ENCODE measurements around the gene SLCO1C1. TPM values are rescaled to one million over a fixed set of nuclear protein-coding genes. Genes with fewer than 3 reads are reported as not detected.

SLCO1C1 gene
- polyA plus RNA-seq, 1 of the 3 experiments (the other 2 are of a cell fraction), result 0.02 TPM

DNA sequence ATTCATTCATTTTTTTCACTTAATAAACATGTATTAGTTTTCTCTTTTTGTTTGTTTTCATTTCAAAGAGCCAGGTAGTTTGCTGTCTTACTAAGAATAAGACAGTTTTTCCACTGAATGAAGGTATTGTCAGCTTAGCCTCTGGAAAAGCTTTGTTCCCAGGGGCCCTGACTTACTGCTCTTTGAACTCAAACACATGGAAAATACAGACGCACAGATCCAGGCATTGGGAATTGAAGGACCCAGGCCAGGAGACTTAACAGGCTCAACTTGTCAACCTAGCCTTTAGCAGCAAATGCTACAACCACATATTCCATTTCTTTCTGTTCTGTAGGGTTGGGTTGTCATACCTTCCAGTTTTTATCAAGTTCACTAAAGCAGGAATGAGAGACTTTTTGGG is 38.5 kb upstream of the SLCO1C1 start:
- POLR2A ChIA-PET, result no interaction called here

GRCh38 chr12:20657496-20657895 is 37.6 kb upstream of the SLCO1C1 start:
- ChIA-PET CTCF (interaction anchor here (0.7 to 1.8 kb wide), 2 partner anchors 12 to 1518 kb away, joined by 3 to 6 read pairs; no protein-coding TSS in a partner anchor), POLR2A (no interaction called here)
- Histone ChIP-seq H3K79me2 (ENCODE audit: insufficient read depth) (no peaks in the 10 kb centered on the region), H3K27me3 (ENCODE audit: insufficient read depth) (no peaks in the 10 kb centered on the region), H3K9me2 (no peaks in the 10 kb centered on the region), H3K36me3 (replicated peaks in 1 of 2; ENCODE audit: control insufficient read depth in 1 of 2, insufficient read depth in 2 of 2, low read length in 1 of 2) (peaks cover 4 to 57% of the 10 kb centered on the region in 2 experiments), H3K27ac (ENCODE audit: low read depth in 2 of 2, low read length in 1 of 2) (no peak overlapping the region), H3F3A (replicated peaks; ENCODE audit: insufficient read depth) (no peaks in the 10 kb centered on the region), H3K9me3 (peaks cover 14% of the 10 kb centered on the region), H3K9ac (no peak overlapping the region), H3K4me3 (ENCODE audit: low read depth in 2 of 2, low read length in 1 of 2) (no peak overlapping the region), H4K20me1 (ENCODE audit: insufficient read depth) (no peaks in the 10 kb centered on the region), H3K4me2 (no peak overlapping the region), H2AFZ (ENCODE audit: low read depth) (no peak overlapping the region), H3K4me1 (ENCODE audit: control insufficient read depth in 1 of 2, insufficient read depth in 2 of 2, low read depth in 1 of 2, low read length in 1 of 2) (no peaks in the 10 kb centered on the region; a peak in 1 of 4 replicates)
- WGBS (ENCODE audit: low lambda C conversion rate), result 72% methylated on average over 2 of the region's 2 CpGs
- no peak for DNase-seq
- no peak for TF ChIP-seq GABPA (IDR thresholded peaks at IDR 0.05; ENCODE audit: low read depth)
- TF ChIP-seq EP300 (IDR thresholded peaks at IDR 0.05; ENCODE audit: borderline replicate concordance in 1 of 2, low read depth in 1 of 2, low read length in 1 of 2), result no peak
- TF ChIP-seq RCOR1 (IDR thresholded peaks at IDR 0.05; ENCODE audit: low read length), result no peak
- TF ChIP-seq, protein P1, sequence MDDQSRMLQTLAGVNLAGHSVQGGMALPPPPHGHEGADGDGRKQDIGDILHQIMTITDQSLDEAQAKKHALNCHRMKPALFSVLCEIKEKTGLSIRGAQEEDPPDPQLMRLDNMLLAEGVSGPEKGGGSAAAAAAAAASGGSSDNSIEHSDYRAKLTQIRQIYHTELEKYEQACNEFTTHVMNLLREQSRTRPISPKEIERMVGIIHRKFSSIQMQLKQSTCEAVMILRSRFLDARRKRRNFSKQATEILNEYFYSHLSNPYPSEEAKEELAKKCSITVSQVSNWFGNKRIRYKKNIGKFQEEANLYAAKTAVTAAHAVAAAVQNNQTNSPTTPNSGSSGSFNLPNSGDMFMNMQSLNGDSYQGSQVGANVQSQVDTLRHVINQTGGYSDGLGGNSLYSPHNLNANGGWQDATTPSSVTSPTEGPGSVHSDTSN (IDR thresholded peaks at IDR 0.05), result no peak
- TF ChIP-seq, protein P2, sequence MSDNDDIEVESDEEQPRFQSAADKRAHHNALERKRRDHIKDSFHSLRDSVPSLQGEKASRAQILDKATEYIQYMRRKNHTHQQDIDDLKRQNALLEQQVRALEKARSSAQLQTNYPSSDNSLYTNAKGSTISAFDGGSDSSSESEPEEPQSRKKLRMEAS (IDR thresholded peaks at IDR 0.05; ENCODE audit: low read depth), result no peak
- no peak for TF ChIP-seq GATA2 (CRISPR knock-in tag; IDR thresholded peaks at IDR 0.05)
- TF ChIP-seq YY1 (IDR thresholded peaks at IDR 0.05; ENCODE audit: low read depth), result no peak
- no peak for TF ChIP-seq FOXM1 (IDR thresholded peaks at IDR 0.05; ENCODE audit: low read depth)
- no peak for TF ChIP-seq CHD2 (IDR thresholded peaks at IDR 0.05; ENCODE audit: low read length, partially characterized antibody)
- TF ChIP-seq NRF1 (IDR thresholded peaks at IDR 0.05; ENCODE audit: low read depth, low read length), result no peak
- no peak for TF ChIP-seq MXI1 (IDR thresholded peaks at IDR 0.05; ENCODE audit: low read depth, low read length)
- no peak for TF ChIP-seq SIN3A (IDR thresholded peaks at IDR 0.05; ENCODE audit: borderline replicate concordance, low read depth, low read length)
- TF ChIP-seq JUND (IDR thresholded peaks at IDR 0.05), result no peak
- no peak for TF ChIP-seq NFIC (IDR thresholded peaks at IDR 0.05; ENCODE audit: borderline replicate concordance)
- TF ChIP-seq RXRA (IDR thresholded peaks at IDR 0.05; ENCODE audit: borderline replicate concordance, low read depth), result no peak
- TF ChIP-seq MEF2A (IDR thresholded peaks at IDR 0.05; ENCODE audit: borderline replicate concordance, low read depth), result no peak

More for the DNA sequence above, 38.5 kb upstream of the SLCO1C1 start:
- WGBS (ENCODE audit: low lambda C conversion rate), result 75% methylated on average over 1 of the region's 1 CpG
- DNase-seq, result no peak
- Histone ChIP-seq H3K27me3 (ENCODE audit: insufficient read depth) (no peaks in the 10 kb centered on the region), H3K9me2 (no peaks in the 10 kb centered on the region), H4K20me1 (ENCODE audit: insufficient read depth) (no peaks in the 10 kb centered on the region), H3K9ac (no peak overlapping the region), H3K9me3 (peaks cover 14% of the 10 kb centered on the region), H2AFZ (ENCODE audit: low read depth) (no peak overlapping the region), H3K4me2 (no peak overlapping the region), H3F3A (replicated peaks; ENCODE audit: insufficient read depth) (no peaks in the 10 kb centered on the region), H3K4me1 (ENCODE audit: control insufficient read depth in 1 of 2, insufficient read depth in 2 of 2, low read depth in 1 of 2, low read length in 1 of 2) (no peaks in the 10 kb centered on the region; a peak in 1 of 4 replicates), H3K4me3 (ENCODE audit: low read depth in 2 of 2, low read length in 1 of 2) (no peak overlapping the region), H3K27ac (ENCODE audit: low read depth in 2 of 2, low read length in 1 of 2) (no peak overlapping the region), H3K79me2 (ENCODE audit: insufficient read depth) (no peaks in the 10 kb centered on the region), H3K36me3 (replicated peaks in 1 of 2; ENCODE audit: control insufficient read depth in 1 of 2, insufficient read depth in 2 of 2, low read length in 1 of 2) (peaks cover 4 to 49% of the 10 kb centered on the region in 2 experiments)
- TF ChIP-seq NFIC (IDR thresholded peaks at IDR 0.05; ENCODE audit: borderline replicate concordance) (no peak), CTCF (IDR thresholded peaks at IDR 0.05) (no peak), FOXJ3 (CRISPR knock-in tag; IDR thresholded peaks at IDR 0.05) (no peak), RXRA (IDR thresholded peaks at IDR 0.05; ENCODE audit: borderline replicate concordance, low read depth) (no peak), MEF2A (IDR thresholded peaks at IDR 0.05; ENCODE audit: borderline replicate concordance, low read depth) (no peak), SIN3A (IDR thresholded peaks at IDR 0.05; ENCODE audit: borderline replicate concordance, low read depth, low read length) (no peak), EP300 (IDR thresholded peaks at IDR 0.05; ENCODE audit: borderline replicate concordance in 1 of 2, low read depth in 1 of 2, low read length in 1 of 2) (no peak), RFX5 (IDR thresholded peaks at IDR 0.05; ENCODE audit: low read length) (no peak), FOSL2 (IDR thresholded peaks at IDR 0.05; ENCODE audit: borderline replicate concordance, low read depth) (no peak), EZH2phosphoT487 (IDR thresholded peaks at IDR 0.05; ENCODE audit: borderline replicate concordance, low read depth) (no peak), TEAD4 (IDR thresholded peaks at IDR 0.05; ENCODE audit: borderline replicate concordance, insufficient read depth) (no peak), ELF1 (IDR thresholded peaks at IDR 0.05) (no peak)
- TF ChIP-seq, protein P2 (IDR thresholded peaks at IDR 0.05; ENCODE audit: low read depth), result no peak
- TF ChIP-seq, protein P3, sequence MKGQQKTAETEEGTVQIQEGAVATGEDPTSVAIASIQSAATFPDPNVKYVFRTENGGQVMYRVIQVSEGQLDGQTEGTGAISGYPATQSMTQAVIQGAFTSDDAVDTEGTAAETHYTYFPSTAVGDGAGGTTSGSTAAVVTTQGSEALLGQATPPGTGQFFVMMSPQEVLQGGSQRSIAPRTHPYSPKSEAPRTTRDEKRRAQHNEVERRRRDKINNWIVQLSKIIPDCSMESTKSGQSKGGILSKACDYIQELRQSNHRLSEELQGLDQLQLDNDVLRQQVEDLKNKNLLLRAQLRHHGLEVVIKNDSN (IDR thresholded peaks at IDR 0.05; ENCODE audit: borderline replicate concordance, low read depth), result no peak
- CTCF ChIA-PET, result interaction anchor here (1.8 kb wide), 1 partner anchor 11 kb away, joined by 6 read pairs; no protein-coding TSS in a partner anchor
